GM18499 (cell line): Measurements from ENCODE around the gene ADAM10.

Experiments
- ATAC-seq: cut with Tn5 transposase; IDR thresholded peaks from one replicate; pipeline ENCODE4 v1.9.1; 2021; ENCODE audit warnings: moderate number of reproducible peaks; ENCODE audit not compliant: insufficient read depth, unreplicated experiment

ADAM10 gene

DNA sequence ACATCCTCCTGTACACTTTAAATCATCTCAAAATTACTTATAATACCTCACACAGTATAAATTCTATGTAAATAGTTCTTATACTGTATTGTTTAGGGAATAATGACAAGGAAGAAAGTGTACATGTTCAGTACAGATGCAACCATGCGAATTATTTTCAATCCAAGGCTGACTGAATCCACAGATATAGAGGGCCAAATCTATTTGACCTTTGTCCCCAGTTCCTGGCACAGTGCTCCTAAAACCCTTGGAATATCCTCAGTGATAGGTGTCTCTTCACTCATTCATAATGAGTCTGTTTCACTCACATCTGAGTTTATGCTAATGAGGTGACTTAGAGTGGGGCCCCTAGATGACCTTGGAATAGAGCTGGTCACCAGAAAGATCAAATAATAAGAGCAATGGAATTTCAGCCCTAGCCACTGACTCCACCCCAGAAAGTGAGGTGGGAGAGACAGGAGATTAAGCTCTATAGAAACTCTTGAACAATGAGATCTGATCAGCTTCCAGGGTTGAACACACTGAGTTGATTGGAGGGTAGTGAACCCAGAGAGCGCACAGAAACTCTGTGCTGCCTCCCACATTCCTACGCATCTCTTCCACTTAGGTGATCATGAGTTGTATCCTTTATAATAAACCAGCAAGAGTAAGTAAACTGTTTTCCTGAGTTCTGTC is 65.3 kb downstream of the ADAM10 start:
- no peak for ATAC-seq

DNA sequence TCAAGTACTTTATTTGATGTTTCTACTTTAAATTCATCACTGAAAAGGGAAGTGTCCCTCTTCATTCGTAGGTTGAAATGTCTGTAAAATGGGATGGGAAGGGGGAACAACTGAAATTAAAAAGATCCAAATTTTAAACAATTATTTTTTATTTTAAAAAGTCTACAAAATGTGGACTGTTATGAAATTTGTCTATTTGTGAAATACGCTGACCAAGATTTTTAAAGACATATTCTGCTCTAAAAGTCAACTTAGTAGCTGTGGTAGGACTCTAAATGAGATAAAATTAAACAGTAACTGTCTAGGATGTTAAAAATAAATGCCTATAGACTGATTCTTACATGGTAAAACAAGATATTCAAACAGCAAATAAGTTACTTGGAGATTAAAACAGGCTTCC is 67.3 kb downstream of the ADAM10 start:
- no peak for ATAC-seq

DNA sequence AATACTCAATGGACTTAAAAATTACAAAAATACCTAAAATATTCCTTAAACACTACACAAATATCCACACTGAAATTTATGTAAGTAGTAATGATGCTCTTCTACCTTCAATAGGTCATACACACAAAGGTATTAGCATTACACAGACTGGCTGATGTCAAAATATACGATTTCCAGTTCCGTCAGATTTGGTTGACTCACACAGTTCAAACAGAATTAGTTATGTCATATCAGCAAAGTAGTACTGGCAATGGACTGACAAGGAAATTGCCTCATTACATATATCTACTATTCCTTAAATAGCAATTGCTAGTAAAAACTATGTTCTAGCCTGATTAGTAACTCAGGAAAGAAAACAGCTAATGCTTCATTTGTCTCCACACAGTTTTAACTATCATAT is 70.8 kb downstream of the ADAM10 start:
- no peak for ATAC-seq

GRCh38 chr15:58677426-58677825 is 72.1 kb downstream of the ADAM10 start:
- no peak for ATAC-seq

GRCh38 chr15:58676766-58677165 is 72.7 kb downstream of the ADAM10 start:
- no peak for ATAC-seq

GRCh38 chr15:58671186-58671585 is 78.3 kb downstream of the ADAM10 start:
- ATAC-seq = no peak

DNA sequence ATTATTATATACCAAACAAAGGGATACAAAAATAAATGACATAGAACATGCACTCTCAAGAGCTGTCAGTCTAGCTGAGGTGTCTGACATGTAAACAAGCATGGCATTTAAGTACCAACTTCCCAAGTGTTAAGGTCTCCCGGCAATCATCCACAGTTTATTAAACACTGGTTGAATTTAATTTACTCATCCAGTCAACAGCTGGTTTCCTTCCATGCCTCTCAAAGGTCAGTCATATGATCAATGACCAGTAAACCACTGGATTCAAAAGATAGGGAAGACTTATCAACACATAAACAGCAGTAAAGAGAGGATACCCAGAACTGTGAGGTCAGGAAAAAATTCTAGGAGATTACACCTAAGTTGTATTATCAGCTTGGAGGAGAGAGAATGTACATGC is 80.4 kb downstream of the ADAM10 start:
- no peak for ATAC-seq

DNA sequence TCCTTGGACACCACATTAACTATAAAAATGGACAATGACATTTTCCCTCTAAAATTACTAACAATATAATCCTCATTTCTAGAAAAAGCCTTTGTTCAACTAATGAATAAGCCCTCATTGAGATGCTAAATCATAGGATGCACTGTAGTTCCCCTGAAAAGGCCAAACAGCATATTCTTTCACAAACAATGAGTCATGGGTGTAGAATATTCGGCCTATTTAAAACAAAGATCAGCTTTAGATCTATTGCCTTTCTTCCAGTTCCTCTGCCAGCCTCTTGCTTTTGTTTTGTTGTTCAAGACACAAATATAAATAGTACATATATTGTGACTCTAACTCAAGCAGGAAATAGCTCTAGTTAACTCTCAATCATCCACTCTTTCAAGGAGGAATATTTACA is 82.5 kb downstream of the ADAM10 start:
- ATAC-seq = no peak

DNA sequence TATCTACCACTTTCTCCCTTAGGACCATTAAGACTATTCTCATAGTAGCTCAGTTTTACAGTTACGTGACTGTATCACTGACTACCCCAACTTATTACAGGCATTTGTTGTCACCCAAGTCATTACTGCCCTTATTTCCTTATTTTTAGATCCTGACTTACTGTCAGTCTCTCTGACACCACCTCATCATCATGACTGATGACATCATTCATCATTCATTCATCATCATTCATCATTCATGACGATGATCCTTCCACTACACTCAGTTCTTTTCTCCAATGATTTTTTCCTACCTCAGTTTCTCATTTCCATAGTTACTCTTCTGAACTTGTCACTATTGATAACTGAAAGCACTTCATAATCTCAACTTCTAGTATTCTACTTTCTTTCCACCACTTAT is 83.8 kb downstream of the ADAM10 start:
- ATAC-seq = no peak

GRCh38 chr15:58650102-58650501 is 99.4 kb downstream of the ADAM10 start:
- no peak for ATAC-seq

- ATAC-seq = no peak
Measured at GRCh38 chr15:58649175-58649574, 100.3 kb downstream of the ADAM10 start.

GRCh38 chr15:58643996-58644395 is 105.5 kb downstream of the ADAM10 start:
- ATAC-seq = no peak

GRCh38 chr15:58641660-58642059 is 107.8 kb downstream of the ADAM10 start:
- ATAC-seq = no peak

- no peak for ATAC-seq
Measured at GRCh38 chr15:58639992-58640391, 109.5 kb downstream of the ADAM10 start.

DNA sequence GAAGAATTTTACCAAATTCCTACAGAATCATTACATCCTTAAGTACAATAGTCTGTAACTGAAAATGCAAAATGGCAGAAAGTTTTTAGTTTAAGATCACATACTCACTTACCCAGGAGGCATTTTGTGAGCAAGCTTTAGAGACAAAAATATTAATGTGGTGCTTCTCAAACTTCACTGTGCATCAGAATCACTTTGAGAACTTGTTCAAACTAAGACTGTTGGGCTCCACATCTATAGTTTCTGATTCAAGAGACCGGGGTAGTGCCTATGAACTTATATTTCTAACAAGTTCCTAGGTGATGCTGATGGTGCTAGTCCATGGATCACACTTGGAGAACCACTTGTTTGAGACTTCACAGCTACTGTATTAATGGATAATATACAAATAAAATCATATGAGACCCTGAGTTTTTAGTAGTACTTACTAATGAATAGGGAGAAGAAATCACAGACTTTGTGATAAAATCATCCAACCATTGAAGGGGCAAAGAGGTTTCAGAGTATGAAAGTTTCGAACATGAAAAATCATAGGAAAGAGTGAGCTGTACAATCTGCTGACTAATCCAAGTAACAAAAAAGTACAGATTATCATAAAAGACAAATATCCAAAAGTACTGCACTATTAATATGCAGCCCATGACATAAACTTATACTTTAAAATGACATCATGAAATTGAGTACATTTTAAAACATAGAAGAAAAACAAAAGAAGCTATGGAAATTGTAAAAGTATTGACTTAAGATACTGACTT is 110.3 kb downstream of the ADAM10 start:
- no peak for ATAC-seq

- no peak for ATAC-seq
Measured at GRCh38 chr15:58632789-58633188, 116.7 kb downstream of the ADAM10 start.

- no peak for ATAC-seq
Measured at GRCh38 chr15:58631319-58631718, 118.2 kb downstream of the ADAM10 start.

- no peak for ATAC-seq
Measured at GRCh38 chr15:58629625-58630024, 119.9 kb downstream of the ADAM10 start.

DNA sequence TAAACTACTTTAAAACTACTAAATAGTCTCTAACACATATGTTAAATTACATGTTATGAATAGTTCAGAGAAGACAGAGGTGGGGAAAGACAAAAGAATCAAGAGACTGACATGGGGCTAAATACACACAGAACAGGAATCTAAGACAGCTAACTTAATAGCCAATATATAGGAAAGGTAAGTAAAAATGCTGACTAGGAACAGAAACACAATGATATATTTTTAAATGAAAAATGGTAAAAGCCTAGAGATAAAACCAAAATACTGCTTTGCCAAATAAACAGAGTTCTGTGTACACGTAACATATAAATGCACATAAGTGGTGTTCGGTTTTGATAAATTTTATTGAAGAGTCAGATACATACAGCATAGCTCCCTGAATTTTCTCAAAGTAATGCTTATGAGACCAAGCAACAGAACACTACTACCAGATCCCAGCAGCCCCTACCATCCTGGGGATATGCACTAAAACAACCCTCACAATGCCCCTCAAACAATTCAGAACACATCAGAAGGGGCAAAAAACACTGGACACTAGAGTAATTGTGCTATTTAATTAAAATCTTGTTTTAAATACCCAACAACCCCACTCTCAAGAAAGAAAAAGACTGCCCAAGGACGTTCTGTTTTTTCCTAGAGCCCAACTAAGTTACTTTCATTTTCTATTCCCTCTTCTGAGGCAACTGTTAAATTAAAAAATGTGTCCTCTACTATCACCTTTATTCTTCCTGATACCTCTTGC is 121.1 kb downstream of the ADAM10 start:
- ATAC-seq = no peak

GRCh38 chr15:58627701-58628100 is 121.8 kb downstream of the ADAM10 start:
- no peak for ATAC-seq

GRCh38 chr15:58627046-58627445 is 122.5 kb downstream of the ADAM10 start:
- ATAC-seq = no peak
